ENCODE results near the gene MYO15A.

The MYO15A gene

GRCh38 chr17:18160128-18160856, 51.7 kb downstream of the MYO15A start:
- no peak for FAIRE-seq

- no peak for FAIRE-seq
Observed at GRCh38 chr17:18161207-18162145, 52.9 kb downstream of the MYO15A start.

GRCh38 chr17:18163547-18163946, 55.0 kb downstream of the MYO15A start:
- no peak for FAIRE-seq

- no peak for FAIRE-seq
Observed at GRCh38 chr17:18166894-18167293, 58.3 kb downstream of the MYO15A start.

GRCh38 chr17:18167421-18167820, 58.9 kb downstream of the MYO15A start:
- no peak for FAIRE-seq

- no peak for FAIRE-seq
Observed at GRCh38 chr17:18172531-18173278, 64.1 kb downstream of the MYO15A start.

- FAIRE-seq: no peak
Observed at GRCh38 chr17:18173740-18174139, 65.2 kb downstream of the MYO15A start.

GRCh38 chr17:18176176-18176575, 67.6 kb downstream of the MYO15A start:
- no peak for FAIRE-seq

- FAIRE-seq: no peak
Observed at GRCh38 chr17:18177133-18177532, 68.6 kb downstream of the MYO15A start.

- FAIRE-seq: no peak
Observed at GRCh38 chr17:18177722-18178121, 69.2 kb downstream of the MYO15A start.

- FAIRE-seq: no peak
Observed at GRCh38 chr17:18179196-18179595, 70.6 kb downstream of the MYO15A start.

- FAIRE-seq: no peak
Observed at GRCh38 chr17:18179804-18180203, 71.2 kb downstream of the MYO15A start.

GRCh38 chr17:18181358-18181757, 72.8 kb downstream of the MYO15A start:
- FAIRE-seq: no peak

GRCh38 chr17:18182110-18182977, 73.8 kb downstream of the MYO15A start:
- no peak for FAIRE-seq

GRCh38 chr17:18182978-18183333, 74.4 kb downstream of the MYO15A start:
- FAIRE-seq: no peak

- peak; percentile 94 for FAIRE-seq
Observed at GRCh38 chr17:18183334-18184142, 75.0 kb downstream of the MYO15A start, which contains the start of gene ALKBH5. Gene ALKBH5, plus strand, starts transcription at chr17:18183828. Its CDS starts 416 bp downstream, at chr17:18184244.

GRCh38 chr17:18184143-18185031, 75.8 kb downstream of the MYO15A start:
- FAIRE-seq: no peak

- no peak for FAIRE-seq
Observed at GRCh38 chr17:18185391-18185790, 76.8 kb downstream of the MYO15A start.

GRCh38 chr17:18185832-18186626, 77.5 kb downstream of the MYO15A start:
- no peak for FAIRE-seq
